ENCODE results near the gene MRPS6. TPM values are rescaled to one million over a fixed set of nuclear protein-coding genes. Genes with fewer than 3 reads are reported as not detected.

The MRPS6 gene
- total and polyA plus RNA-seq, 10 donors: 18.7 to 74.9 (median 37.7) TPM

DNA sequence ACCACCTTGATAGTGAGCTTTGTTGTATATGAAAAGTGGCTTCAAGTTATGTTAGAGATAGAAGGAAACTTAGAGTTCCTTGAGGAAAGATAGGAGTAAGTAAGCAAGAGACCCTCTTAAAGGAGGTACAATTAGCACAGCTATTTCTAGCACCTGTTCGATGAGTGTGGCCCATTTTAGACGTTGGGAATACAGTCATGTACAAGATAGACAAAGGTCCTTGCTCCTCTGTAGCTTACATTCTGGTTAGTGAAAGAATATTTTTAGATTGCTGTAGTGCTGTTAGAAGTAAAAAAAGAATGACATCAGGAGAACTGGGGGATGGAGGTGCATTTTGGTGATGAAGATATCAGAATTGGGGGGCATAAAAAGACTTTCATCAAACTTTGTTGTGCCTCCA, 47.5 kb downstream of the MRPS6 start:
- no peaks in the 10 kb centered on the region for H3K4me1 ChIP-seq
- H3K4me3 ChIP-seq: no peak overlapping the region
- intact Hi-C loops (cut with DNase I; ENCODE audit: low total_unique reads): no loop called here
- H3K27ac ChIP-seq: no peak overlapping the region
- no peak for TF ChIP-seq POLR2AphosphoS5 (IDR thresholded peaks at IDR 0.05)
- TF ChIP-seq, protein P1, sequence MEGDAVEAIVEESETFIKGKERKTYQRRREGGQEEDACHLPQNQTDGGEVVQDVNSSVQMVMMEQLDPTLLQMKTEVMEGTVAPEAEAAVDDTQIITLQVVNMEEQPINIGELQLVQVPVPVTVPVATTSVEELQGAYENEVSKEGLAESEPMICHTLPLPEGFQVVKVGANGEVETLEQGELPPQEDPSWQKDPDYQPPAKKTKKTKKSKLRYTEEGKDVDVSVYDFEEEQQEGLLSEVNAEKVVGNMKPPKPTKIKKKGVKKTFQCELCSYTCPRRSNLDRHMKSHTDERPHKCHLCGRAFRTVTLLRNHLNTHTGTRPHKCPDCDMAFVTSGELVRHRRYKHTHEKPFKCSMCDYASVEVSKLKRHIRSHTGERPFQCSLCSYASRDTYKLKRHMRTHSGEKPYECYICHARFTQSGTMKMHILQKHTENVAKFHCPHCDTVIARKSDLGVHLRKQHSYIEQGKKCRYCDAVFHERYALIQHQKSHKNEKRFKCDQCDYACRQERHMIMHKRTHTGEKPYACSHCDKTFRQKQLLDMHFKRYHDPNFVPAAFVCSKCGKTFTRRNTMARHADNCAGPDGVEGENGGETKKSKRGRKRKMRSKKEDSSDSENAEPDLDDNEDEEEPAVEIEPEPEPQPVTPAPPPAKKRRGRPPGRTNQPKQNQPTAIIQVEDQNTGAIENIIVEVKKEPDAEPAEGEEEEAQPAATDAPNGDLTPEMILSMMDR (IDR thresholded peaks at IDR 0.05 in 8 of 11, conservative IDR thresholded peaks at IDR 0.05 in 3 of 11): no peak
- TF ChIP-seq POLR2A (IDR thresholded peaks at IDR 0.05): no peak
- H3K36me3 ChIP-seq: peaks cover 0 to 20% (median 5%) of the 10 kb centered on the region in 6 donors
- H3K27me3 ChIP-seq (replicated peaks in 1 of 7): no peaks in the 10 kb centered on the region
- no peaks in the 10 kb centered on the region for H3K9me3 ChIP-seq
- WGBS, 5 donors: 83 to 95% (median 93%) methylated on average over 2 of the region's 2 CpGs
- no peak for DNase-seq

DNA sequence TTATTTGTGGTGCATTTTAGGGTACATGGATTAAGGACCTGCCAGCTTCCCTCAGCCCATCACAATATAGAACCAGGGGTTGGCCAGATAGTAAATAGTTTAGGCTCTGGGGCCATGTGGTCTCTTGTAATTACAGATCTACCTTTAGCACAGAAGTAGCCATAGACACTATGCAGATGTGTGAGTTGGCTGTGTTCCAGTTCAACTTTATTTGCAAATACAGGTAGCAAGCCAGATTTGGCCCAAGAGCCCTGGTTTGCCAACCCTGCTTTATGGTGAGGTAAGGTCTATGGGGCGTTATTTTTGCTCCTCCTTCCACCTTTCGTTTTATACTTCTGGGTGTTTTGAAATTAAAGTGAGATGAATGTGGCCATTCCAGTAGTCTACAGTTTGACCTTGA, 48.7 kb downstream of the MRPS6 start:
- TF ChIP-seq, protein P1 (IDR thresholded peaks at IDR 0.05 in 8 of 11, conservative IDR thresholded peaks at IDR 0.05 in 3 of 11): no peak
- TF ChIP-seq POLR2A (IDR thresholded peaks at IDR 0.05): no peak
- no peak for TF ChIP-seq POLR2AphosphoS5 (IDR thresholded peaks at IDR 0.05)
- intact Hi-C loops (cut with DNase I; ENCODE audit: low total_unique reads): no loop called here
- Histone ChIP-seq H3K27me3 (replicated peaks in 1 of 7) (no peaks in the 10 kb centered on the region), H3K4me1 (no peaks in the 10 kb centered on the region), H3K9me3 (no peaks in the 10 kb centered on the region), H3K36me3 (peaks cover 0 to 29% (median 16%) of the 10 kb centered on the region in 6 donors), H3K27ac (no peak overlapping the region), H3K4me3 (no peak overlapping the region)
- WGBS, 5 donors: 80 to 90% (median 88%) methylated on average over 2 of the region's 2 CpGs
- DNase-seq: no peak

DNA sequence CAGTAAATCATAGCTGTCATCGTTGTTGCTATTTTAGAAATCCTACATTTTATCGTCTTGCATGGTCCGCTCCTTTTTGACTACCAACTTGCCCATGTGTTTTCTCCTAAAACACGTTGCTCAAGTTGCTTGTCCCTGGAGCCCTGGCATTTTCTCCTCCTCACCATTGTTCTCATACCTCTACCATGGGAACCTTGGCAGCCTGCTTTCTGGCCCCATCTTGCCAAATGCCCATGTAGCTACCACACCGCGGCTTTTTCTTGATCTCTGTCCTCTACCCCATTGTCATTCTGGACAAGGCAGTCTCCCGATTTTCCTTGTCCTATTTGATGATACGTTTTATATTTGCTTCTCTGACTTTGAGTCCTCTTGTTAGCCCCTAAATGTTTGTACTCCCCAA, 50.2 kb downstream of the MRPS6 start:
- TF ChIP-seq POLR2AphosphoS5 (IDR thresholded peaks at IDR 0.05): no peak
- TF ChIP-seq, protein P1 (IDR thresholded peaks at IDR 0.05 in 8 of 11, conservative IDR thresholded peaks at IDR 0.05 in 3 of 11): no peak
- no peak for TF ChIP-seq POLR2A (IDR thresholded peaks at IDR 0.05)
- no peak for DNase-seq
- Histone ChIP-seq H3K27me3 (replicated peaks in 1 of 7) (no peaks in the 10 kb centered on the region), H3K4me1 (peaks cover 0 to 4% (median under 1%) of the 10 kb centered on the region in 6 donors), H3K36me3 (peaks cover 0 to 45% (median 17%) of the 10 kb centered on the region in 6 donors), H3K9me3 (no peaks in the 10 kb centered on the region), H3K4me3 (no peak overlapping the region), H3K27ac (no peak overlapping the region)
- 93 to 97% (median 95%) methylated on average over 8 of the region's 8 CpGs for WGBS, 5 donors
- intact Hi-C loops (cut with DNase I; ENCODE audit: low total_unique reads): no loop called here

DNA sequence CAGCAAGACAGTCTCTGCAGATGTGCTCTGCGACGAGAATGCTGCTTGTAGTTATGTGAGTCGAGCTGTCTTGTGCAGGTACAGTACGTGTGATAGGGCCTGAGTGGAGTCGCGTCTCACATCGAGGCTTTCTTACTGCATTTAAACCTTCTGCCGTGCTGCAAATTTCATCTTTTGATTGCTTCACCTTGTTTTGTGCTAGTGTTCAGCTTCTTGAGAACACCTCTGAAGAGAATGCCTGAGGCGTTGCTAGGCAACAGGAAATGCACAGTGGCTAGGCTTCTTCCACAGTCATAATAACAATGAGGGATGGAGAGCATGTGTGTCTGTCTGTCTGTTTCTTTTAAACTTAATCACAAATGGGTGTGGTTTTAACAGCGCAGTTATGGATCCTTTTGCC, 52.9 kb downstream of the MRPS6 start:
- Histone ChIP-seq H3K4me3 (no peak overlapping the region), H3K27ac (no peak overlapping the region), H3K27me3 (replicated peaks in 1 of 7) (no peaks in the 10 kb centered on the region), H3K36me3 (peaks cover 0 to 61% (median 17%) of the 10 kb centered on the region in 6 donors), H3K4me1 (peaks cover 0 to 31% (median 21%) of the 10 kb centered on the region in 6 donors), H3K9me3 (no peaks in the 10 kb centered on the region)
- 91 to 95% (median 93%) methylated on average over 10 of the region's 10 CpGs for WGBS, 5 donors
- intact Hi-C loops (cut with DNase I; ENCODE audit: low total_unique reads): no loop called here
- DNase-seq: no peak
- TF ChIP-seq POLR2AphosphoS5 (IDR thresholded peaks at IDR 0.05) (no peak), POLR2A (IDR thresholded peaks at IDR 0.05) (no peak)
- TF ChIP-seq, protein P1 (IDR thresholded peaks at IDR 0.05 in 8 of 11, conservative IDR thresholded peaks at IDR 0.05 in 3 of 11): no peak

All from spleen (tissue), 11 donors.